Neural crest cell (in vitro differentiated cells): ENCODE measurements around the gene DIP2C. TPM values are rescaled to one million over a fixed set of nuclear protein-coding genes. Genes with fewer than 3 reads are reported as not detected.

ENCODE experiments used
- DNase-seq: peaks from one replicate; pipeline ENCODE4 v3.0.0; 2021; ENCODE audit warnings: low read depth, mixed read lengths, low spot score
- H3K27ac Mint-ChIP-seq: one replicate; pipeline ENCODE4 v1.8.0; 2021; ENCODE audit warnings: mild to moderate bottlenecking, mixed read lengths; ENCODE audit not compliant: unreplicated experiment
- H3K27me3 Mint-ChIP-seq: 2 replicates; pipeline ENCODE4 v1.8.0; 2021; ENCODE audit warnings: low read depth, mild to moderate bottlenecking, mixed read lengths
- H3K36me3 Mint-ChIP-seq: 2 replicates; pipeline ENCODE4 v1.8.0; 2021; ENCODE audit warnings: low read depth, mild to moderate bottlenecking, mixed read lengths
- H3K4me1 Mint-ChIP-seq: 2 replicates; pipeline ENCODE4 v1.8.0; 2021; ENCODE audit warnings: mixed read lengths
- H3K4me3 Mint-ChIP-seq: one replicate; pipeline ENCODE4 v1.8.0; 2021; ENCODE audit warnings: mild to moderate bottlenecking, mixed read lengths
- H3K9me3 Mint-ChIP-seq: 2 replicates; pipeline ENCODE4 v1.8.0; 2021; ENCODE audit warnings: mixed read lengths
- total RNA-seq: library from RNA; stranded (reverse); gene quantifications from 2 replicates; pipeline ENCODE4 v1.2.1, GENCODE V29; 2021
- TF ChIP-seq, protein P1 (sequence below): fragments of 200-600 bp; sonication (generic); conservative IDR thresholded peaks from 2 replicates; pipeline ENCODE4 v1.5.0; 2021; ENCODE audit warnings: antibody characterized with exemption, mild to moderate bottlenecking

Gene DIP2C
- total RNA-seq, 1 donor from 2014 or later, result 21.7 TPM

GRCh38 chr10:387593-387891 is 301.9 kb downstream of the DIP2C start:
- Mint-ChIP-seq H3K4me1 (no peaks in the 10 kb centered on the region), H3K4me3 (no peak overlapping the region), H3K27me3 (no peaks in the 10 kb centered on the region), H3K9me3 (no peaks in the 10 kb centered on the region), H3K27ac (no peak overlapping the region), H3K36me3 (peaks cover 11% of the 10 kb centered on the region)
- TF ChIP-seq, protein P1, sequence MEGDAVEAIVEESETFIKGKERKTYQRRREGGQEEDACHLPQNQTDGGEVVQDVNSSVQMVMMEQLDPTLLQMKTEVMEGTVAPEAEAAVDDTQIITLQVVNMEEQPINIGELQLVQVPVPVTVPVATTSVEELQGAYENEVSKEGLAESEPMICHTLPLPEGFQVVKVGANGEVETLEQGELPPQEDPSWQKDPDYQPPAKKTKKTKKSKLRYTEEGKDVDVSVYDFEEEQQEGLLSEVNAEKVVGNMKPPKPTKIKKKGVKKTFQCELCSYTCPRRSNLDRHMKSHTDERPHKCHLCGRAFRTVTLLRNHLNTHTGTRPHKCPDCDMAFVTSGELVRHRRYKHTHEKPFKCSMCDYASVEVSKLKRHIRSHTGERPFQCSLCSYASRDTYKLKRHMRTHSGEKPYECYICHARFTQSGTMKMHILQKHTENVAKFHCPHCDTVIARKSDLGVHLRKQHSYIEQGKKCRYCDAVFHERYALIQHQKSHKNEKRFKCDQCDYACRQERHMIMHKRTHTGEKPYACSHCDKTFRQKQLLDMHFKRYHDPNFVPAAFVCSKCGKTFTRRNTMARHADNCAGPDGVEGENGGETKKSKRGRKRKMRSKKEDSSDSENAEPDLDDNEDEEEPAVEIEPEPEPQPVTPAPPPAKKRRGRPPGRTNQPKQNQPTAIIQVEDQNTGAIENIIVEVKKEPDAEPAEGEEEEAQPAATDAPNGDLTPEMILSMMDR, result no peak
- no peak for DNase-seq

GRCh38 chr10:386771-387592 is 302.5 kb downstream of the DIP2C start:
- Mint-ChIP-seq H3K36me3 (peaks cover 13% of the 10 kb centered on the region), H3K9me3 (no peaks in the 10 kb centered on the region), H3K4me3 (no peak overlapping the region), H3K27me3 (no peaks in the 10 kb centered on the region), H3K4me1 (no peaks in the 10 kb centered on the region), H3K27ac (peak overlapping the region; percentile 14)
- TF ChIP-seq, protein P1, result no peak
- DNase-seq, result no peak

DNA sequence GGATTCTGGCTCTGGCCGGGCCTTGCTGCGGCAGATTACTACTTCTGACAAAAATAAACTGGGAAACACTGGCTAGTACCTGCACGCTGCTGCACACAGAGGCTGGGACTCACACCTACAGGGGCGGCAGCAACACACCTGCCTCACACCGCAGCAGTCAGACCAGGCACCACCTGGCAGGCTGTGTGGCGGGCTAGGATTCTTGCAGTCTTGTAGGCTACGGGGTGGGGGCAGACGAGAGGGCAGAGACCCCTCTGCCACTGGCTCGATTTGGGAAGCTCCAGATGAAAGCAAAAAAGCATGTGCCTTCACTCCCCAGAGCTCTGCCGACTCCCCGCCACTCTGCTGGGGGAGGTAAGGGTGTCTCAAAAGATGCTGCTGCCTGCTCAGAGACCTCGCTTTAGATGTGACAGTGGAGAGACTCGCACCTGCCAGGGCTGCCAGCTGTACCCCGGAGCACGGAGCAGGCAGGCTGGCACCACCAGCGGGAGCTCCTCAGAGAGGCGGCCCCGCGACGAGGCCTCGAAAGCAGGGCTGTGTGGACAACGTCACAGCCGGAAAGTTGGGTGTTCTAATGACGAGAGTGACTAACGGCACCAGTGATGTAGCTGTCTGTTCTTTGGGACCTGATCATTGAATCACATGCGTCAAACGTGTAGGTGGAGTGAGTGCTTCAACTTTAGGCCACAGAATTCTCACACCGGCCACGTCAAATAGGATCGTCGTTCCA is 303.7 kb downstream of the DIP2C start:
- TF ChIP-seq, protein P1, result no peak
- H3K4me3 Mint-ChIP-seq, result no peak overlapping the region
- peaks cover 16% of the 10 kb centered on the region for H3K36me3 Mint-ChIP-seq
- no peaks in the 10 kb centered on the region for H3K27me3 Mint-ChIP-seq
- H3K27ac Mint-ChIP-seq, result no peak overlapping the region
- H3K9me3 Mint-ChIP-seq, result no peaks in the 10 kb centered on the region
- no peak for DNase-seq
- no peaks in the 10 kb centered on the region for H3K4me1 Mint-ChIP-seq

GRCh38 chr10:384538-385305 is 304.7 kb downstream of the DIP2C start:
- no peak overlapping the region for H3K4me3 Mint-ChIP-seq
- TF ChIP-seq, protein P1, result no peak
- no peaks in the 10 kb centered on the region for H3K27me3 Mint-ChIP-seq
- peaks cover 16% of the 10 kb centered on the region for H3K36me3 Mint-ChIP-seq
- no peak overlapping the region for H3K27ac Mint-ChIP-seq
- no peaks in the 10 kb centered on the region for H3K9me3 Mint-ChIP-seq
- no peak for DNase-seq
- H3K4me1 Mint-ChIP-seq, result no peaks in the 10 kb centered on the region

GRCh38 chr10:383519-383918 is 305.9 kb downstream of the DIP2C start:
- no peaks in the 10 kb centered on the region for H3K9me3 Mint-ChIP-seq
- peaks cover 18% of the 10 kb centered on the region for H3K36me3 Mint-ChIP-seq
- DNase-seq, result no peak
- no peaks in the 10 kb centered on the region for H3K27me3 Mint-ChIP-seq
- H3K4me3 Mint-ChIP-seq, result no peak overlapping the region
- H3K27ac Mint-ChIP-seq, result no peak overlapping the region
- no peaks in the 10 kb centered on the region for H3K4me1 Mint-ChIP-seq
- TF ChIP-seq, protein P1, result no peak
